HS-27A (cell line): Measurements from ENCODE around the gene EXOSC7.

ENCODE experiments used
- DNase-seq: peaks from one replicate; pipeline ENCODE4 v3.0.0-alpha.2; 2012; ENCODE audit warnings: low read depth, missing footprints

Gene EXOSC7

GRCh38 chr3:45055411-45056143 is 79.5 kb downstream of the EXOSC7 start:
- peak; percentile 45 for DNase-seq

GRCh38 chr3:45056608-45057301 is 80.7 kb downstream of the EXOSC7 start:
- DNase-seq: no peak

- no peak for DNase-seq
Measured at GRCh38 chr3:45057557-45057956, 81.5 kb downstream of the EXOSC7 start.

- no peak for DNase-seq
Measured at GRCh38 chr3:45059132-45059531, 83.1 kb downstream of the EXOSC7 start.

- no peak for DNase-seq
Measured at GRCh38 chr3:45060165-45060892, 84.3 kb downstream of the EXOSC7 start.
